NCI-H1436 (cell line): ENCODE data around the gene MEF2B.
A peak's percentile ranks its signal among the peaks of the same experiment; 100 is the strongest.
"Not testable (repeated sequence)": the region's sequence is repeated elsewhere in the genome, so short reads cannot be mapped to it uniquely, and the experiment has no call there.

ENCODE experiments used
- DNase-seq: peaks from one replicate; lab custom pipeline; 2025; lab: John Stamatoyannopoulos, UW

MEF2B gene

DNA sequence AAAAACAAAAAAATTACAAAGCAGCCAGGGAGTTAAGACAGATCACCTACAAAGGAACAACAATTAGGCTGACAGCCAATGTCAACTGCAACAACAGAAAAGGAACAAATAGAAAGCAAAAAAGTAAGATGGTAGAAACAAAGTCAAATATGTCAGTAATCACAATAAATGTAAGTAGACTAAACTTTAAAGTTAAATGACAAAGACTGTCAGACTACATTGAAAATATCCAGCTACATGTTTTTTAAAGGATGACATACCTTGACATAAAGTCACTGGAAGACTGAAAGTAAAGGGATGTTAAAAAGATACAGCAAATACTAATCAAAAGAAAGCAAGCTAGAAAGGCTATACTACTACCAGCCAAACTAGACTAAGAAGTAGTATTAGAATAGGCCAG, 46.7 kb downstream of the MEF2B start:
- DNase-seq: no peak

DNA sequence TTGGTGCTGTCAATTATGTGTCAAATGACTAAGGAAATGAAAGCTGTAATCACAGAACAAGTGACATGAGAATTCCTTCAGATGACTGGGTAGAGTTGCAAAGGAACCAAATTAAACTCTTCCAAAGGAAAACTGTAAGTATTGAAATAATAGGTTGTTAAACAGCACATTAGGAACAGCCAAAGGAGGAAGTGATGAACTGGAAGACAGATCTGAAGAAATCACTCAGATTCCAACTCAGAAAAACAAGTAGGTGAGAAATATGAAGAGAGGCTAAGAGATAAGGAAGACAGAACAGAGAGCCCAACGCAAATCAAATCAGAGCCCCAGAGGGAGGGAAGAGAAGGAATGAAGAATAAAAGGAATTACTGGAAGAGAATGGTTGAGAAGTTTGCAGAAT, 47.2 kb downstream of the MEF2B start:
- DNase-seq: no peak

DNA sequence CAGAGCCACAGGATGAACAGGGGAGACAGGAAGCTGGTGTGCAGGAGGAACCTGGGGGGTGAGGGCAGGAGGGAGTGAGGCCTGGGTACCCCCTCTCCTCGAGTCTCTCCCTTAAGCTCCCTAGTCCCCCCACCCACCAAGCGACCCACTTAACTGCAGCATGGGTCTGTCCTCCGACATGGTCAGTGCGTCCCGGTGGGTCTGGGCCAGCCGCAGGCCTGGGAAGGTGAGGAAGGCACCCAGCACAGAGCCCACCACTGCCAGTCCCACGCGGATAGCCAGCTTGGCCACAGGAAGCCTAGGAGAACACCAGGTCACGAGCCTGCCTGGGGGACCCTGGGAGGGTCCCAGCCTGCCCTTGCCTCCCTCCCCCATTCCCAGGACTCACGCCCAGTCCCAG, 48.7 kb downstream of the MEF2B start:
- DNase-seq: no peak

DNA sequence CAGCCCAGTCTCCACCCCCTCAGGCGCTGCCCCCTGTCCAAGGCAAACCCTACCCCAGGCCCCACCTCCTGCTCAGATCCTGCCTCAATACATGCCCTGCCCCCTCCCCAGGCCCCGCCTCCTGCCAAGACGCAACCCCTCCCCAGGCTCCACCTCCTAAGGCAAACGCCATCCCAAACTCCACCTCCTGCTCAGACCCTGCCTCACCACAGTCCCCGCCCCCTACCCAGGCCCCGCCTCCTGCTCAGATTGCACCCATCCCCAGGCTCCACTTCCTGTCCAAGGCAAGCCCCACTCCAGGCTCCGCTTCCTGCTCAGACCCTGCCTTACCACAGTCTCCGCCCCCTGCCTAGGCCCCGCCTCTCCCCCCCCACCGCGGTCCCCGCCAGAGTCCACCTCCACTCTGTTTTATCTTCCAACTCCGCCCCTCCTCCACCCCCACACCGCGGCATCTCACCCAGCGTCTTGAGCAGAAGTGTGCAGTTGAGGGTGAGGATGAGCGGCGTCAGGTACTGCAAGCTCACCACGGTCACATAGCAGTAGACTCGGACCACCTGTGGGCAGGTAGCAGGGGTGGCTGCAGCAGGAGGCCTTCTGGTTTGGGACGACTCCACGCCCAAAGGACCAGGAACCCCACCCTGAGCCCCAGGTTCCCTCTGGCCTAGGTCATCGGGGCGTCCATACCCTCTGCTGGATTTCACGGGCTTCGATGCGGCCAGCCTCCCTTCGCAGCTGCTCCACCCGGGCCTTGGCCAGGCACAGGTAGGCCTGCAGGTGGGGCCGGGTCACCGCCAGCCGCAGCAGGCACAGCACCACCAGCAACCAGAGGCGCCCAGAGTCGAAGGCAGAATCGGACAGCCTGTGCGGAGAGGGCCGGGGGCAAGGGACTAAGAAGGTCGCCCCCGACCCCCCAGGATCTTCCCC, 49.5 kb downstream of the MEF2B start:
- DNase-seq: peak; percentile 26

DNA sequence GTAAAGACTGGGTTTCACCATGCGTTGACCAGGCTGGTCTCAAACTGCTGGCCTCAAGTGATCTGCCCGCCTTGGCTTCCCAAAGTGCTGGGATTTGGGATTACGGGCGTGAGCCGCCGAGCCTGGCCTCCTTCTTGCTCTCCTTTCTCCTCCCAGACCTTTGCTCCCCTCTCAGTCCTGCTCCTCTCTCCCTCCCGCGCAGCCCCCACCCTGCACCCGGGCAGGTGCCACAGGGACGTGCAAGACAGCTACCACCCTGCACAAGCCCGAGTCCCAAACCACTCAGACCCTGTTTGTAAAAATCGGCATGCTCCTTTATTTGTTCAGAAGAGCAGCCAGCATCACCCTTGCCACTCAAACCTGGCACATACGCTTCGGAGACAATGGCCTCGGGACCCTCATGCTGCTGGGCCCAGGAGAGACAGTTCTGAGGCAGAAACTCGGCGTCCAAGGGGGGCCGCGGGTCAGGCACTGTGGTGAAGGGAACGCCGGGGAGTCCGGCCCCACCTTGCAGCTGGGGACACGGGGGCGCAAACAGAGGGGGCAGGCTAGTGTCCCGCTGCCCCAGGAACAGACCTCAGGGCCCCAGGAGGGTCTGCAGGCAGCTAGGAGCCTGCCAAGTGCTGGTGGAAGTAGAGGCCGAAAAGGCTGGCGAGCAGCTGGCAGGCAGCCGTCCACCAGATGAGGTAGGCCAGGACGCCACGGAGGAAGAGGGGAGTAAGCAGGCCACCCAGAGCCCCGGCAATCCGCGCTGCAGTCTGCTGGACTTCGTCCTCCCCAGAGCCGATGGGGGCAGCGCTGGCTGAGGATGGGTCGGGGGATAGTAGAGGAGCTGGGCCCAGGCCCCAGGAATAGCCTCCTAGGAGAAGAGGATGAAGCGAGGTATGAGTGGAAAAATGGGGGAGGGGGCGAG, 50.5 kb downstream of the MEF2B start:
- no peak for DNase-seq

DNA sequence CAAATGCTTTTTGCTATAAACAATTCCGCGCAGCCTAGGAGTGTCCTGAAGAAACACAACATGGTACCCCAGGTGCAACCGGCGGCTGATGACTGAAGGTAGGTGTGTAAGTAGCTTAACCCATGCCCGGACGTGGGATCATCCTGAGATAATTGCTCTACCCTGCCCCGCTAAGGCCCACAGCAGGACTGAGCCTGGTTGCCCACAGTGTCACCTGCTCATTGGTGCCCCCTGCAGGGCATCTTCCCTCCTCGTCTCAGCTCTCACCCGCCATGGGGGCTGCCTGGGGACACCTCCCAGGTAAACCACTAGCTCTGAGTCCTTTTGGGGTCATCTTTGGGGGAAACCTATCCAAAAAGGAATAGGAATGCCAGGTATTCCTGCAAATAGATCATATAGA, 54.1 kb downstream of the MEF2B start:
- DNase-seq: no peak

DNA sequence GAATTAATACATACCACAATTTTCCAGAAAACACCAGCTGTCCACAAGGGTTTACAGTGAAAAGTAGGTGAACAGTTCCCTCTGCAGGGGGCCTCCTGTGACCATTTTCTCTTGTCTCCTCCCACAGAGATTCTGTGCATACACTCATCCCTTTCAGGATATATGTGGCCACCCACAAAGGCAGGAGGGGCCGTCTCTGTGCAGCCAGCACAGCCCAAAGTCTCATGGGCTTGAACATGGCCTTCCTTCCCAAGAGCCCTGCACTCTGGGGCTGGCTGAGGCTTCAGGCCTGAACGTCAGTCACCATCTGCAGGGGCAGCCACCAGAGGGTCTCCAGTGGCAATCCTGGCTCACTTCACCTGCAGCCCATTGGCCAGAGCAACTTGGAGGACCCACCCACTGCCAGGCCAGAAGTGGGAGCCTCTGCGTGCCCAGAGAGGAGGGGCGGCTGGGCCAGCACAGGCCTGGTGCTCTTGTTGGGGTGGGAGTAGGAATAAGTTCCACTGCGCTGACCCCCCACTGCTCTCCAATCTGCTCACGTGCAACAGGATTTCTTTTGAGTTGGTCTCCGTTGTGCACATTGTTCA, 56.9 kb downstream of the MEF2B start:
- no peak for DNase-seq

DNA sequence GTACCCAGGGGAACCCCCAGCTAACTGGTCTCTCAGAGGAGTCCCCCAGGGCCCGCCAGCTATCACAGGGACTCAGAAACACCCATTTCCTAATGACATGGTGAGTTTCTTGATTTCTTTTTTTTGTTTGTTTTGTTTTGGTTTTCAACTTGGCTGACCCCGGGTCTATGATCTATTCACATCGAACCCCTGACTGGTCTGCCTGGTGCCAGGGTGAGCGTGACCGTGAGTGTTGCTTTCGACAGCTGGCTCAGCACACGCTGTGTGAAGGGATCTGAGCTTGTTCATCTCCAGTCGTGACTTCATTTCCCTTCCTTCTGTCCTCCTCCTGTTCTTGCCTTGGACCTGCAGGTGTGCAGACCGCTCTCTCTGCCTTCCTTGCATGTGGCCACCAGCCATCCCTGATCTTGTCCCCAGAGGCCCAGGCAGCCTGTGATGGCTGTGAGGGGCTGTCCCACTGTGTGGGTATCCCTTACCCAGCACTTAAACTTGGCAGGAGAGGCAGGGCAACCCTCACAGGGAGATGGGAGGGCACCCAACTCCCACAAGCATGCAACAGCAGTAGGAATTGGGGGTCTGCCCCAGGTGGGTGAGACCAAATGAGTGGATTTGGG, 58.0 kb downstream of the MEF2B start:
- no peak for DNase-seq

DNA sequence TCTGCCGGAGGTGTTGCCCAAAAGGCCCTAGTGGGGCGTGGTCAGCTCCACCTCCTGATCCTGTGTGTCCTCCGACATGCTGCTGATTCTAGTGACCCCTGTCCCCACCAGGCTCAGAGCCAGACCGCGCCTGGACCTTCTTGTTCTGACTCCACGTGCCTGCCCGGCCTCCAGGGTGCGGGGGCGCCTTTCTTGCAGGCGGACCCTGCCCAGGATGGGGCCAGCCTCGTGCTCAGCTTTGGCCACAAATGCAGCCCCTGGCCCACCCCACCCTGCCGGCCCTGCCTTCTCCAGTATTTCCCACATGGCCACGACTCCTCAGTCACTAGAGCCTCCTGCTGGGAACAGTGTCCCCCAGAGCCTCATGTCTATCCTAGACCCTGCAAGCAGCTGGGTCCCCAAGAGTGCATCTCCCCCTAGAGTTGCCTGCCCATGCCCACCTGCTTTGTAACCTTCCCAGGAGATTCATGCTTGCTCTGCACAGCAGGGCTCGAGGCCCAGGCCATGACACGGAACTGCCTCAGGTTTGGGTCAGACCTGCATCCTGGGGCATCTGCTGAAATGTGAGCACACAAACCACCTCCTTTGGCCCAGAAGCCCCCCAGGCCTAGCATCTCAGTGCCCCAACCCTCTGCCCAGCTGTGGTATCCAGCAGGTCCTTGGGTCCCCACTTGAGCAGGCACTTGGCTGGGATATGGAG, 58.8 kb downstream of the MEF2B start:
- DNase-seq: no peak

DNA sequence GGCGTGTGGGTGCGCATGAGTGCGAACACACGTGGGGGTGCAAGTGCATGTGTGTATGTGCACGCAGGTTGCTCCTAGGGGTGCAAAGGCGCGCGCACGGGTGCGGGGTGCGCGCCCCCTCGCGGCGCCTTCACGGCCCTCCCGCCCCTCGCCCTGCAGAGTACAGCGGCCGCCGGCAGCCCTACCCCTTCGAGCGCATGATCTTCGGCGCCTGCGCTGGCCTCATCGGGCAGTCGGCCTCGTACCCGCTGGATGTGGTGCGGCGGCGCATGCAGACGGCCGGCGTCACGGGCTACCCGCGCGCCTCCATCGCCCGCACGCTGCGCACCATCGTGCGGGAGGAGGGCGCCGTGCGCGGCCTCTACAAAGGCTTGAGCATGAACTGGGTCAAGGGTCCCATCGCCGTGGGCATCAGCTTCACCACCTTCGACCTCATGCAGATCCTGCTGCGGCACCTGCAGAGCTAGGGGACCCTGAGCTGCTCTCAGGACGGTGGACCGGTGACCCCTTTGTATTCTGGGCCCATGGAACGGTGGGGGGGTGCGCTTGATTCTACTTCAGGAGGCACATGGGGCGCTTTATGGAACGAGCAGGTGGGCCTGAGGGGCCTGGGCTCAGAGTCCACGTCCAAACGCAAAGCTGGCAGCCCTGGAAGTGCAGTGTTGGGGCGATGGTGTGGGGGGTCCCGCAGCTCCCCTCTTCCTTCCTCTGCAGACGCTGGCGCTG, 59.5 kb downstream of the MEF2B start:
- no peak for DNase-seq

DNA sequence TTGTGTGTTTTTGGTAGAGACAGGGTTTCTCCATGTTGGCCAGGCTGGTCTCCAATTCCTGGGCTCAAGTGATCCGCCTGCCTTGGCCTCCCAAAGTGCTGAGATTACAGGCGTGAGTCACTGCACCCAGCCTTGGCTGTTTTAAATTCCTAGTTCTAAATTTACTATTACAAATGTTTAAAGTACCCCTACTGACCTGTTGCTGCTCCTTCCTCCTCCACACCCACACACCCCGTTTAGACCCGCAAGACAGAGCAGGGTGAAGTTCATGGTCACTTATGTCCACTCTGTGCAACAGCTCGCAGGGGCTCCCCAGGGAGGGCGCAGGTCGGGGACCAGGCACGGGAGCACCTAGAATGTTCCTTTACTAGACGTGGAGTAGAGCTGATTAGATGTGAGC, 60.5 kb downstream of the MEF2B start:
- DNase-seq: no peak

DNA sequence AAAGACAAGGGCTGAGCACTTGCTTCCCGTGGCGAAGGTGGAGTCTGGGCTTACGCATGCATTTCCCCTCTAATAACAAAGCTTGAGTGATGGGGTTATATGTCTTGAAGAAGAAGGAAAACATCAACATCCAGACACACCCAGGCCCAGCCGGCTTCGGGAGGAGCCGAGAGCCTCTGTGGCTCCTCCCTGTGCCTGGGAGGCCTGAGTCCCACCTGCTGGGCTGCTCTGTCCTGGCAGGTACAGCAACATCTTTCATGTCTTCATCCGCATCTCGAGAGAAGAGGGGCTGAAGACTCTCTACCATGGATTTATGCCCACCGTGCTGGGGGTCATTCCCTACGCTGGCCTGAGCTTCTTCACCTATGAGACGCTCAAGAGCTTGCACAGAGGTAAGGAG, 62.4 kb downstream of the MEF2B start:
- no peak for DNase-seq

DNA sequence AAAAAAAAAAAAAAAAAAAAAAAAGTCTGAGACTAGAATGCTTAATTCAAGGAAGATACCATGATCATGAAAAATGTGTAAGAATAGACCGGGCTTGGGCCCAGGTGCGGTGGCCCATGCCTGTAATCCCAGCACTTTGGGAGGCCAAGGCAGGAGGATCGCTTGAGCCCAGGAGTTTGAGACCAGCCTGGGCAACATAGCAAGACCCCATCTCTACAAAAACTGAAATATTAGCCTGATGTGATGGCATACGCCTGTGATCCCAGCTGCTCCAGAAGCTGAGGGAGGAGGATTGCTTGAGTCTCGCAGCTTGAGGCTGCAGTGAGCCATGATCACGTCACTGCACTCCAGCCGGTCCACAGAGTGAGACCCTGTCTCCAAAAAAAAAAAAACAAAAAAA, 63.1 kb downstream of the MEF2B start:
- not testable (repeated sequence) for DNase-seq

DNA sequence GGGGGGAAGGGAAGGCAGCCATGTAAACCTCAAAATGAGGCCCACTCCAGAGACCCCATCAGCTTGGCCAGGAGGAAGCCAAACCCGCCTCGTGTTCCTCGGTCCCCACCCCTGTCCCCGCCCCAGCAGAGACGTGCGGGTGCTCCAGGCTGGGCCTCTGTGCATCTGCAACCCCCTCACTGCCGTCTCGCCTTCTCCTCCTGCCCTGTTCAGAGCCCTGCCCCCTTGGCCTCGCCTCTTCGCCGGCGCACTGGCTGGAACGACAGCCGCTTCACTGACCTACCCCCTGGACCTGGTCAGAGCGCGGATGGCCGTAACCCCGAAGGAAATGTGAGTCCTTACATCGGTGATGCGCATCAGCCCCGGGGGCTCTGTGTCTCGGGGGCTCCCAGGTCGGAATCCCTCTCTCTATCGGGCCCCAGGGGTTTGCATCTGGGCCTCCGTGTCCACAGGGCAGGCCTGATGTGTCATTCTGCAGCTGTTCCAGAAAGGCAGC, 64.0 kb downstream of the MEF2B start:
- DNase-seq: no peak

DNA sequence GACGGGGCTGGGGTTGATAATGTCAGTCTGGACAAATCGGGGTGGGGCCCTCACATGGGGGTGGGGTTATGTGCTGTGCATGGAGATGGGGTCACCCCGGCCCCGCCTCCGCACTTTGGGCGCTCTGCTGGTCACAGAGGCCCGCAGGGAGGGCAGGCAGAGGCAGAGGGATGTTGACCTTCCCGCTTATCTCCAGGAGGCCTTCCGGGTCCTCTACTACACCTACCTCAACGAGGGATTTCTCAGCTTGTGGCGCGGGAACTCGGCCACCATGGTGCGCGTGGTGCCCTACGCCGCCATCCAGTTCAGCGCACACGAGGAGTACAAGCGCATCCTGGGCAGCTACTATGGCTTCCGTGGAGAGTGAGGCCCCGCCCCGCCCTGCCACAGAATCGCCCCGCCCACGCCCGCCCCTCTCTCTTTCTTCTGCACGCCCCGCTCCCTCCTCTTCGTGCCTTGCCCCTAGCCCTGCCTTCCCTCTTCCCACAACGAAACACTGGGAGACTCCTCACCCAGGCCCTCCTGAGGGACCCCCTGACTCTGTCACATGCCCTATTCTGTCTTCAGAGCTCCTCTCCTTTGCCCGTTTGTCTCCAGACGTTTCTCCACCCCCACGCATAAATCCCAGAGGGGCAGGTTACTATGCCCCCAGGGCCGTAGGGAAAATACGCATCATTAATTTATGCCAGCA, 64.6 kb downstream of the MEF2B start:
- peak; percentile 86 for DNase-seq

DNA sequence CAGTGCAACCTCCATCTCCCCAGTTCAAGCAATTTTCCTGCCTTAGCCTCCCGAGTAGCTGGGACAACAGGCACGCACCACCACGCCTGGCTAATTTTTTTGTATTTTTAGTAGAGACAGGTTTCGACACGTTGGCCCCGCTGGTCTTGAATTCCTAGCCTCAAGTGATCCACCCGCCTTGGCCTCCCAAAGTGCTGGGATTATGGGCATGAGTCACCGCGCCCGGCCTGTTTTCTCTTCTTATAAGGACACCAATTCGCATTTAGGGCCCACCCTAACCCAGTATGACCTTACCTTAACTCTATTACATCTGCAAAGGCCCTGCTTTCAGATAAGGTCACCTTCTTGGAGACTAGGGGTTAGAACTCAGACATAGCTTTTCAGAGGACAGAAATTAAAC, 66.9 kb downstream of the MEF2B start:
- DNase-seq: no peak

DNA sequence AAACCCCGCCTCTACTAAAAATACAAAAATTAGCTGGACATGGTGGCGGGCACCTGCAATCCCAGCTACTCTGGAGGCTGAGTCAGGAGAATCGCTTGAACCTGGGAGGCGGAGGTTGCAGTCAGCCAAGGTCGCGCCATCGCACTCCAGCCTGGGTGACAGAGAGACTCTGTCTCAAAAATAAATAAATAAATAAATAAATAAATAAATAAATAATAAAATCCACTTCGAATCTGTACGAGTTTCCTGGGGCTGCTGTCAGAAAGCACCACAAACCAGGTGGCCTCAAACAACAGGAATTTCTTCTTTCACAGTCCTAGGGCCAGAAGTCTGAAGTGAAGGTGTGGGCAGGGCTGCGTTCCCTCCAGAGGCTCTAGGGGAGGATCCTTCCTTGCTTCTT, 67.5 kb downstream of the MEF2B start:
- not testable (repeated sequence) for DNase-seq

DNA sequence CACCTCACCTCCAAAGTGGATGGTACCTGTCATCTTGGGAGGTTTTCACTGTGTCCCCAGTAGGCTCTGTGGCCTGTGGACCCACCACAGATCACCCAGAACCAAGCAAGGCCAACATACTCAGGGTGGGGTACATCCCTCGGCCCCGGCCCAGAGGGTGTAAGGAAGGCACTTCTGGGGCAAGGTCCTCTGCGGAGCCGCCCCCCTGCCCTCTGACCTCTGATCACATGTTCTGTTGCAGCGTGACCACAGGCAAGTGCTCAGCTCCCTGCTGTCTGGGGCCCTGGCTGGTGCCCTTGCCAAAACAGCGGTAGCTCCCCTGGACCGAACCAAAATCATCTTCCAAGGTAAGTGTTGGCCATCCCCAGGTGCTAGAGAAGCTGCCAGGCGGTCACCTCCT, 68.5 kb downstream of the MEF2B start:
- no peak for DNase-seq

DNA sequence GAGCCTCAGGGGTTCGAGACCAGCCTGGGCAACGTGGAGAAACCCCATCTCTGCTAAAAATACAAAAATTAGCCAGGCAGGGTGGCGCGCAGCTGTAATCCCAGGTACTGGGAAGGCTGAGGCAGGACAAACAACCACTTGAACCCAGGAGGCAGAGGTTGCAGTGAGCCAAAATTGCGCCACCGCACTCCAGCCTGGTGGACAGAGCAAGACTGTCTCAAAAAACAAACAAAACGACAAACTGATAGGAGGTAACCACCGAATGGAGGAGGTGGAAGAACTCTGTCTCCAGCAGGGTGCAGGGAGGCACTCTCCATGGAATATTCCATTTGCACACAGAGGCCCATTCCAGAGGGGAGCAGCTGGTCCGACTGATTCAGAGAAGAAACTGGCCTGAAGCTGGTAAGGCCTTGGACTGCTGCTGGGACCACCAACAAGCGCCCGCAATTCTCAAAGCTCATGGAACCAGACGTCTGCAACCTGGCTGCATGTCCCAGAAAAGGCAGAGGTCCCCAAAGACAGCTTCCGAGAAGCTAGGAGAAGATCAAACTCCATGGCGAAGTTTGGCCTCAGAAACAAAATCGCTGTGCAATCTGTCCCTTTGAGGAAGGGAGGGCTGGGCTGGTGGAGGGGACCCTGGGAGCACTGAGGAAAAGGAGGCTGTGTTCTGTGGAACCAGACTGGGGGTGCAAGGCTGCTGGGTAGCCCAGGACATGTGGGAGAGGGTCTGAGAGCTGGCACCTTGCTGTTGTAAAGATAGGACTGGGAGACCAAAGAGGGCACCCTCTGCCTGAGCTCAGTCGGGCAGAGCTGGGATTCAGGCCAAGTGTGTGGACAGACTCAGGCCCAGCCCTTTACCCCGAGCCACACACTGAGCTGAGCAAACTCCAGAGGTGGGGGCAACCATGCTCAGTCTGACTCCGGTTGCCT, 71.1 kb downstream of the MEF2B start:
- DNase-seq: no peak
